A673 (cell line): Measurements from ENCODE around the gene NEDD4L. TPM values are rescaled to one million over a fixed set of nuclear protein-coding genes. Genes with fewer than 3 reads are reported as not detected.
A peak's percentile ranks its signal among the peaks of the same experiment; 100 is the strongest.

Experiments
- BruUV-seq: library from RNA; stranded (reverse); fragments of 400-500 nt; replicated peaks from 2 replicates; lab custom pipeline; 2021; lab: Mats Ljungman, UMichigan
- CTCF ChIA-PET: fragments of 300-600 bp; sonication (Branson Sonifier 250); formaldehyde crosslinking; loops from one replicate; lab custom pipeline; 2022; ENCODE audit warnings: antibody characterized with exemption; lab: Charles Lee
- POLR2A ChIA-PET: fragments of 300-600 bp; sonication (Branson Sonifier 250); formaldehyde crosslinking; loops from one replicate; lab custom pipeline; 2022; ENCODE audit warnings: antibody characterized with exemption; ENCODE audit not compliant: low non-redundant PET; lab: Charles Lee
- DNase-seq: peaks from one replicate; pipeline ENCODE4 v3.0.0-alpha.2; 2015; ENCODE audit warnings: low spot score
- H3K27ac ChIP-seq: fragments of 200-600 bp; sonication (generic); 2 replicates; pipeline ENCODE4 v1.5.1; 2016; ENCODE audit warnings: mixed run types, low read depth, mild to moderate bottlenecking, mixed read lengths, antibody characterized with exemption, low read length; ENCODE audit not compliant: poor library complexity, severe bottlenecking
- H3K27me3 ChIP-seq: fragments of 200-600 bp; sonication (generic); replicated peaks from 2 replicates; pipeline ENCODE4 v1.6.1; 2017; ENCODE audit warnings: mixed run types, low read depth, mild to moderate bottlenecking, mixed read lengths, antibody characterized with exemption, low read length; ENCODE audit not compliant: insufficient read depth, poor library complexity
- H3K36me3 ChIP-seq: fragments of 200-600 bp; sonication (generic); 2 replicates; pipeline ENCODE4 v1.6.1; 2016; ENCODE audit warnings: mixed run types, mild to moderate bottlenecking, mixed read lengths, antibody characterized with exemption, low read length; ENCODE audit not compliant: insufficient read depth, poor library complexity, severe bottlenecking
- H3K4me1 ChIP-seq: fragments of 200-600 bp; sonication (generic); 2 replicates; pipeline ENCODE4 v1.6.1; 2017; ENCODE audit warnings: mixed run types, mild to moderate bottlenecking, mixed read lengths, antibody characterized with exemption, low read length; ENCODE audit not compliant: insufficient read depth, poor library complexity, severe bottlenecking
- H3K4me3 ChIP-seq: fragments of 200-600 bp; sonication (generic); 2 replicates; pipeline ENCODE4 v1.5.1; 2016; ENCODE audit warnings: low read depth, mixed run types, mild to moderate bottlenecking, mixed read lengths, low read length; ENCODE audit not compliant: poor library complexity, severe bottlenecking
- H3K9me3 ChIP-seq: fragments of 200-600 bp; sonication (generic); 2 replicates; pipeline ENCODE4 v1.6.1; 2016; ENCODE audit warnings: mixed run types, low read depth, mild to moderate bottlenecking, mixed read lengths, antibody characterized with exemption, low read length; ENCODE audit not compliant: poor library complexity, severe bottlenecking
- EZH2 ChIP-seq: fragments of 200-600 bp; sonication (generic); IDR thresholded peaks from 2 replicates; pipeline ENCODE4 v1.6.1; 2017; ENCODE audit warnings: borderline replicate concordance, low read depth, mild to moderate bottlenecking, mixed read lengths, antibody characterized with exemption, low read length; ENCODE audit not compliant: poor library complexity, severe bottlenecking
- intact Hi-C: fragments of 100-400 bp; cut with micrococcal nuclease; formaldehyde crosslinking; loops from one replicate; pipeline ENCODE4 v1.10.0; 2022; ENCODE audit not compliant: unreplicated experiment
- total RNA-seq: library from RNA; stranded (reverse); gene quantifications from 2 replicates; pipeline ENCODE4 v1.2.3, GENCODE V29; 2021
- TF ChIP-seq, protein P1 (sequence below): fragments of 300-800, 200-600 bp; sonication (generic); conservative IDR thresholded peaks from 2 replicates; pipeline ENCODE4 v1.5.1; 2017; ENCODE audit warnings: low read depth, mild to moderate bottlenecking, antibody characterized with exemption, low read length, moderate library complexity, mixed read lengths

NEDD4L gene
- total RNA-seq, 1 experiment from 2014 or later = 15.3 TPM

DNA sequence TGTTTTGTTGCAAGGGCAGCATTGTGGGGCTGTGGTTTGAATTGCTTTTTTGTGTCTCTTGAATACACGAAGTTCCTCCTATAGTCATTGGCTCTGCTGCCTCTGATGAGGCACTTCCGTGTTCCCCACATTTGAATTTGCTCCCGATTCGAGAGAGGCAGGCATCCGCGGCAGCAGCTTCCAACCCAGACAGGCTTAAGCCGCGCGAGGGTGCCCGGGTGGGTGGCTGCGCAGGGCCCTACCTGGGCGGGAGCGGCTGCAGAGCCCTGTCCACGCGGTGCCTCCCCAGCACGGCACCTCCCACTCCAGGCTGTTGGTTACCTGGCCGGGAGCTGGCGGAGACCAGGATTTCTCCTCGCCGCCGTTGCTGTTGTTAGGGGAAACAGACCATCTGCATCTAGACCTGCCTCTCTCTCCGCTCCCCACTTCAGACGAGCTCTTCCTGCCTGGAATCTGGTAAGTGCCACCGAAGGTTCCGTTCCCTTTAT lies 151.3 kb downstream of the NEDD4L start:
- Histone ChIP-seq H3K4me1 (no peaks in the 10 kb centered on the region), H3K4me3 (peak overlapping the region; percentile 6), H3K27me3 (no peaks in the 10 kb centered on the region), H3K36me3 (no peaks in the 10 kb centered on the region), H3K9me3 (no peaks in the 10 kb centered on the region), H3K27ac (no peak overlapping the region)
- BruUV-seq = no TSS peak
- TF ChIP-seq, protein P1, sequence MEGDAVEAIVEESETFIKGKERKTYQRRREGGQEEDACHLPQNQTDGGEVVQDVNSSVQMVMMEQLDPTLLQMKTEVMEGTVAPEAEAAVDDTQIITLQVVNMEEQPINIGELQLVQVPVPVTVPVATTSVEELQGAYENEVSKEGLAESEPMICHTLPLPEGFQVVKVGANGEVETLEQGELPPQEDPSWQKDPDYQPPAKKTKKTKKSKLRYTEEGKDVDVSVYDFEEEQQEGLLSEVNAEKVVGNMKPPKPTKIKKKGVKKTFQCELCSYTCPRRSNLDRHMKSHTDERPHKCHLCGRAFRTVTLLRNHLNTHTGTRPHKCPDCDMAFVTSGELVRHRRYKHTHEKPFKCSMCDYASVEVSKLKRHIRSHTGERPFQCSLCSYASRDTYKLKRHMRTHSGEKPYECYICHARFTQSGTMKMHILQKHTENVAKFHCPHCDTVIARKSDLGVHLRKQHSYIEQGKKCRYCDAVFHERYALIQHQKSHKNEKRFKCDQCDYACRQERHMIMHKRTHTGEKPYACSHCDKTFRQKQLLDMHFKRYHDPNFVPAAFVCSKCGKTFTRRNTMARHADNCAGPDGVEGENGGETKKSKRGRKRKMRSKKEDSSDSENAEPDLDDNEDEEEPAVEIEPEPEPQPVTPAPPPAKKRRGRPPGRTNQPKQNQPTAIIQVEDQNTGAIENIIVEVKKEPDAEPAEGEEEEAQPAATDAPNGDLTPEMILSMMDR = no peak
- no peak for TF ChIP-seq EZH2
- CTCF ChIA-PET = interaction anchor here (1.3 kb wide), 1 partner anchor 126 kb away, joined by 3 read pairs; no protein-coding TSS in a partner anchor
- intact Hi-C loops = no loop called here
- POLR2A ChIA-PET = interaction anchor here (0.6 kb wide), 1 partner anchor 1389 kb away, joined by 4 read pairs; no protein-coding TSS in a partner anchor
- DNase-seq = no peak

DNA sequence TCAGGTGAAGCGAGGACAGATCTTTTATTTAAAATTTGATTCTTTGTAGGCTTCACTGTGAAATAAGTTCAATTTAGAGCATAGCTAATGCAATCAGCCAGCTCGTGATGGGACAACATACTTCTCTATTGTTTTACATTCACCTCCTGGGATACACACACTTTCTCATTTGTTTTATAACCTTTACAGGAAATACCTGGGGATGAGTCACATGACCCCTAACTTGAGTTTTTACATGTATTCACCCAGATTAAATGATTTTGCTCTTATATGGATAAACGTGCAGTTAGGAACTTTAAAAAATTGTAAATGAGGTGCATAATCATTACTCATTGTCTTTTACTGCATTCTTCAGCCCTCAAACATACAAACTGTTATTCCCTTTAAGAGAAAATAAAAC lies 152.1 kb downstream of the NEDD4L start:
- DNase-seq = no peak
- Histone ChIP-seq H3K4me3 (no peak overlapping the region), H3K9me3 (no peaks in the 10 kb centered on the region), H3K36me3 (no peaks in the 10 kb centered on the region), H3K27ac (no peak overlapping the region), H3K4me1 (no peaks in the 10 kb centered on the region), H3K27me3 (no peaks in the 10 kb centered on the region)
- no TSS peak for BruUV-seq
- ChIA-PET POLR2A (no interaction called here), CTCF (interaction anchor here (1.3 kb wide), 1 partner anchor 126 kb away, joined by 3 read pairs; no protein-coding TSS in a partner anchor)
- intact Hi-C loops = no loop called here
- TF ChIP-seq, protein P1 = no peak

DNA sequence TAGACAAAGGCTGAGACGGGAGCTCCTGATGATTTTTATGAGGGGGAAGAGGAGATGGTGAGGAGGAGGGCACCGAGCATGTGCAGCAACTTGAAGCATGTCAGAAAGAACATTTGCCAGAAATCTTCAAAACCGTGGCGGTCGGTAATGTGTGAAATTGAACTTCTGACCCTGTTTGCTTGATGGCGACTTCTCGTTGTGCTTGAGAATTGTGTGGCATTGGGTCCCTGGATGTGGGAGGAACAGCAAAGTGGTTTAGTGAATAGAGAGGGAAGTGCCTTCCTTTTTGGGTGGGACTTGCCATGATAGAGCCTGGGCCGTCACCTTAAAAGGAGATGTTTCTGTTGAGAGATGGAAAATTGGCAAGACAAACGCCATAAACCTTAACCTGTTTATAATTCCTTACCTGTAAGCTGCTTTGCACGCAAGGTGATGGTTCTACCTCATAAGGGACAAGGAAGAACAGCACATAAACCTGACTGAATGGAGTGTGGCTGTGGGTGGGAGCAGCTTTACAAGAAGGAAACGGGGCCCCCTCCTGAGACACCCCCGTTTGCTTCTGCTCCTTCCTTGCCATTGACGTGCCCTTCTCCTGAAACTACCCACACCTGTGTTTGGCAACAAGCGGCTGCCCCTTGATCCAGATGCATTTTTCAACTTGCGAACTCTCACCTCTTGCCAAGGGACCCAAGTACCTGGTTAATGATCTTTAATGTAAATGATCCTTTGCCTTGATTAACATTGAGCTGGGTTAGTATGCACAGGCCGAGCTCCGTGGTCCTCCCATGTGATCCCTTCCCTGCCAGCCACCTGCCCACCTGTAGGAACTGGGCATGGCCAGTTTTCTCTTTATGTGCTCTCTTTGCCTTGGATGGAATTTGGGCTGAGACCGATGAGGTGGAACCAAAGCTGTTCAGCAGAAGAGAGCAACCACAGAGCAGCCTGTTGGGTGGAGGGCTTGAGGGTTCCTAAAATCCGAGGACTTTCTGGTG lies 153.2 kb downstream of the NEDD4L start:
- no peak overlapping the region for H3K27ac ChIP-seq
- no TSS peak for BruUV-seq

More for the DNA sequence above, 153.2 kb downstream of the NEDD4L start:
- Histone ChIP-seq H3K36me3 (no peaks in the 10 kb centered on the region), H3K4me1 (no peaks in the 10 kb centered on the region), H3K27me3 (no peaks in the 10 kb centered on the region), H3K4me3 (no peak overlapping the region), H3K9me3 (no peaks in the 10 kb centered on the region)
- TF ChIP-seq EZH2 = no peak
- TF ChIP-seq, protein P1 = no peak
- no peak for DNase-seq
- intact Hi-C loops = no loop called here
- ChIA-PET CTCF (no interaction called here), POLR2A (no interaction called here)
